SK-N-SH (cell line): ENCODE measurements around the gene APBA2. TPM values are rescaled to one million over a fixed set of nuclear protein-coding genes. Genes with fewer than 3 reads are reported as not detected.

Source experiments
- CTCF ChIA-PET: fragments of 300-600, 350-600 bp; formaldehyde crosslinking; extraction: SDS; loops from one replicate; lab custom pipeline; 2021; lab: Yijun Ruan, JAX
- POLR2A ChIA-PET: fragments of 350-600 bp; sonication (Branson Sonifier 250); formaldehyde crosslinking; extraction: SDS; loops from one replicate; lab custom pipeline; 2020; ENCODE audit warnings: antibody characterized with exemption, inconsistent platforms; lab: Yijun Ruan, JAX
- DNase-seq: peaks from one replicate; pipeline ENCODE4 v3.0.0; 2012
- H2AFZ ChIP-seq: fragments of 200-600 bp; sonication (generic); 2 replicates; pipeline ENCODE4 v1.8.1; 2016; ENCODE audit warnings: antibody characterized with exemption, mild to moderate bottlenecking, low read depth
- H3F3A ChIP-seq: fragments of 200-600 bp; sonication (generic); replicated peaks from 2 replicates; pipeline ENCODE3; 2016; ENCODE audit warnings: antibody characterized with exemption, mild to moderate bottlenecking; ENCODE audit not compliant: insufficient read depth
- H3K27ac ChIP-seq, 2 experiments: fragments of 200-500 bp in 1 of 2; fragments of 200-600 bp in 1 of 2; sonication (Bioruptor generic) in 1 of 2; sonication (generic), shearing (Covaris generic) in 1 of 2; 2 replicates each; pipeline versions ENCODE4 v1.5.1 to v1.6.1; 2014 to 2016; ENCODE audit warnings: low read depth in 2 of 2, inconsistent platforms in 1 of 2, low read length in 1 of 2, mild to moderate bottlenecking in 1 of 2, mixed read lengths in 1 of 2
- H3K27me3 ChIP-seq: fragments of 200-600 bp; sonication (generic), shearing (Covaris generic); 2 replicates; pipeline ENCODE4 v1.6.1; 2016; ENCODE audit warnings: mixed run types; ENCODE audit not compliant: insufficient read depth
- H3K36me3 ChIP-seq, 2 experiments: fragments of 200-500 bp in 1 of 2; fragments of 200-600 bp in 1 of 2; sonication (Bioruptor generic) in 1 of 2; sonication (generic) in 1 of 2; replicated peaks in 1 of 2; 2 replicates each; pipeline versions ENCODE3 to v1.5.1; 2014 to 2016; ENCODE audit warnings: low read length in 1 of 2, mild to moderate bottlenecking in 1 of 2; ENCODE audit not compliant: insufficient read depth in 2 of 2, control insufficient read depth in 1 of 2
- H3K4me1 ChIP-seq, 2 experiments: fragments of 200-500 bp in 1 of 2; fragments of 200-600 bp in 1 of 2; sonication (Bioruptor generic) in 1 of 2; sonication (generic), shearing (Covaris generic) in 1 of 2; 2 replicates each; pipeline versions ENCODE4 v1.5.1 to v1.6.1; 2014 to 2016; ENCODE audit warnings: low read depth in 1 of 2, low read length in 1 of 2, mixed run types in 1 of 2; ENCODE audit not compliant: insufficient read depth in 2 of 2, control insufficient read depth in 1 of 2
- H3K4me2 ChIP-seq: fragments of 200-600 bp; sonication (generic), shearing (Covaris generic); 2 replicates; pipeline ENCODE4 v1.6.1; 2017; ENCODE audit warnings: mixed run types
- H3K4me3 ChIP-seq, 2 experiments: fragments of 200-500 bp in 1 of 2; fragments of 200-600 bp in 1 of 2; sonication (Bioruptor generic) in 1 of 2; sonication (generic), shearing (Covaris generic) in 1 of 2; 2 replicates each; pipeline versions ENCODE4 v1.5.1 to v1.8.1; 2014 to 2016; ENCODE audit warnings: low read depth in 2 of 2, inconsistent platforms in 1 of 2, low read length in 1 of 2, mild to moderate bottlenecking in 1 of 2, mixed read lengths in 1 of 2, moderate library complexity in 1 of 2
- H3K79me2 ChIP-seq: fragments of 200-600 bp; sonication (generic); 2 replicates; pipeline ENCODE4 v1.8.1; 2017; ENCODE audit warnings: mild to moderate bottlenecking; ENCODE audit not compliant: insufficient read depth
- H3K9ac ChIP-seq: fragments of 200-600 bp; sonication (generic); 2 replicates; pipeline ENCODE4 v1.6.1; 2017; ENCODE audit warnings: mixed run types
- H3K9me2 ChIP-seq: fragments of 200-600 bp; sonication (generic); 2 replicates; pipeline ENCODE4 v1.6.1; 2017; ENCODE audit warnings: mixed run types
- H3K9me3 ChIP-seq: fragments of 200-600 bp; sonication (generic); 2 replicates; pipeline ENCODE4 v1.6.1; 2017; ENCODE audit warnings: mixed run types, mild to moderate bottlenecking, moderate library complexity
- H4K20me1 ChIP-seq: fragments of 200-600 bp; sonication (generic); 2 replicates; pipeline ENCODE4 v1.6.1; 2017; ENCODE audit warnings: mild to moderate bottlenecking, mixed run types; ENCODE audit not compliant: insufficient read depth
- ELF1 ChIP-seq: IDR thresholded peaks from 2 replicates; pipeline ENCODE4 v1.4.0; 2012
- EP300 ChIP-seq, 2 experiments: IDR thresholded peaks; 2 replicates each; pipeline versions ENCODE4 v1.4.0 to v1.6.1; 2012; ENCODE audit warnings: borderline replicate concordance in 1 of 2, low read depth in 1 of 2, low read length in 1 of 2
- EZH2phosphoT487 ChIP-seq: fragments of 200-600 bp; sonication (generic); IDR thresholded peaks from 2 replicates; pipeline ENCODE4 v1.6.1; 2017; ENCODE audit warnings: low read depth, mixed run types, mild to moderate bottlenecking, antibody characterized with exemption, moderate library complexity, borderline replicate concordance
- FOSL2 ChIP-seq: IDR thresholded peaks from 2 replicates; pipeline ENCODE4 v1.4.0; 2012; ENCODE audit warnings: low read depth, mild to moderate bottlenecking, moderate library complexity, borderline replicate concordance
- MXI1 ChIP-seq: IDR thresholded peaks from 2 replicates; pipeline ENCODE4 v1.6.1; 2012; ENCODE audit warnings: mild to moderate bottlenecking, low read depth, low read length, improper control_type of control experiment
- NFIC ChIP-seq: IDR thresholded peaks from 2 replicates; pipeline ENCODE4 v1.4.0; 2012; ENCODE audit warnings: borderline replicate concordance
- PBX3 ChIP-seq: IDR thresholded peaks from 2 replicates; pipeline ENCODE4; 2012
- SMC3 ChIP-seq: IDR thresholded peaks from 2 replicates; pipeline ENCODE4 v1.6.1; 2012; ENCODE audit warnings: low read depth, low read length, improper control_type of control experiment
- TAF1 ChIP-seq: IDR thresholded peaks from 2 replicates; pipeline ENCODE4 v1.6.1; 2012; ENCODE audit warnings: low read depth, mild to moderate bottlenecking, low read length, moderate library complexity, borderline replicate concordance
- WGBS: methylation state at CpG from one replicate; pipeline ENCODE4 v1.1.6; 2017; ENCODE audit warnings: low lambda C conversion rate; 5-methylcytosine and 5-hydroxymethylcytosine counted together
- polyA plus RNA-seq, 3 experiments: library from polyadenylated mRNA; depleted of rRNA; stranded (reverse); fragments of >200 nt; gene quantifications; 2 replicates each; pipeline ENCODE4 v1.2.3, GENCODE V29; 2012

Gene APBA2
- polyA plus RNA-seq, 1 of the 3 experiments (the other 2 are of a cell fraction) = 12.7 TPM

GRCh38 chr15:28978661-28979060 is 92.9 kb downstream of the APBA2 start:
- WGBS = 84% methylated on average over 3 of the region's 3 CpGs
- H3K9me3 ChIP-seq = no peaks in the 10 kb centered on the region
- POLR2A ChIA-PET = no interaction called here
- no peak overlapping the region for H3K9ac ChIP-seq
- H4K20me1 ChIP-seq = peaks cover 8% of the 10 kb centered on the region; the same call in 1 of the 2 replicates
- no peak overlapping the region for H3K4me2 ChIP-seq
- no peaks in the 10 kb centered on the region for H3K79me2 ChIP-seq
- no peaks in the 10 kb centered on the region for H3K9me2 ChIP-seq
- H3F3A ChIP-seq = no peaks in the 10 kb centered on the region
- TF ChIP-seq TAF1 = no peak
- TF ChIP-seq, all 33 proteins: peak for 0
- no peaks in the 10 kb centered on the region for H3K27me3 ChIP-seq
- CTCF ChIA-PET = interaction anchor here (1.1 to 1.8 kb wide), 4 partner anchors 12 to 105 kb away, joined by 3 to 8 read pairs (median 4); no protein-coding TSS in a partner anchor
- H3K4me1 ChIP-seq = peaks cover 5 to 20% of the 10 kb centered on the region in 2 experiments; a peak in 2 of 4 replicates
- H3K4me3 ChIP-seq = no peak overlapping the region
- no peak overlapping the region for H3K27ac ChIP-seq
- no peaks in the 10 kb centered on the region for H3K36me3 ChIP-seq
- H2AFZ ChIP-seq = no peak overlapping the region
- no peak for DNase-seq

DNA sequence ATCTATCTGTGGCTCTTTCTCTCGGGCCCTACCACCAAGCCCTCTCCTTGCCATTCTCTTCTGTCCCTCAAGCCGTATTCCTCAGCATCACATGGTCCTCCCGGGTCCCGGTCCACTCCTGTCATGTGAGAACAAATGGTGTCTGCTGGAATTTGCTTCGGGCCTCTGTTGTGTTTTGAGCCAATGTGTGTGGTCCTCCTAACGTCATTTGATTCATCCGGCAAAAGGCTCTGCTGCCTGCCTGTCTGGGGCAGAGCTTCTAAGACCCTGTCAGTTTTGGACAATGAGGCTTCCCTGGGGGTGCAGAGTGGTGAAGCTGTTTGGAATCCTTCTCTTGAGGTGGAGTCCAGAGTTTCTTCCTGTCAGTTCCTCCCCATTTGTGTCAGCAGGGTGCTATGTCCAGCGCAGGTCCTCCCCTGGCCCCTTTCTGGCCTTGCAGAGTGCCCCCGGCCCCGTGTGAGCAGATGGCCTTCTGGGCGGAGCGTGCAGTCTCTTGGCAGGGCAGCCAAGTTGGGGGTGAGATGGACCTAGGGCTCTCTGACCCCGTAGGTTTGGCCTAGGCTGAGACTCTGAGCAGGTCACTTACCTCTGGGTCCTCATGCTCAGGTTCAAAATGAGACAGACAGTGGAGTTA is 93.6 kb downstream of the APBA2 start:
- H3K9ac ChIP-seq = no peak overlapping the region
- no peak overlapping the region for H3K4me2 ChIP-seq
- H3K4me1 ChIP-seq = peaks cover 5 to 21% of the 10 kb centered on the region in 2 experiments; a peak in 2 of 4 replicates
- CTCF ChIA-PET = interaction anchor here (1.1 to 1.8 kb wide), 3 partner anchors 10 to 106 kb away, joined by 3 to 8 read pairs (median 3); no protein-coding TSS in a partner anchor
- H3K9me3 ChIP-seq = no peaks in the 10 kb centered on the region
- H3K79me2 ChIP-seq = no peaks in the 10 kb centered on the region
- WGBS = 90% methylated on average over 13 of the region's 13 CpGs
- no peaks in the 10 kb centered on the region for H3K27me3 ChIP-seq
- H3K9me2 ChIP-seq = no peaks in the 10 kb centered on the region
- no peaks in the 10 kb centered on the region for H3F3A ChIP-seq
- no peaks in the 10 kb centered on the region for H3K36me3 ChIP-seq
- no peak overlapping the region for H2AFZ ChIP-seq
- no peak for DNase-seq
- H4K20me1 ChIP-seq = peaks cover 8% of the 10 kb centered on the region; the same call in 1 of the 2 replicates
- POLR2A ChIA-PET = no interaction called here
- no peak overlapping the region for H3K27ac ChIP-seq
- no peak for TF ChIP-seq ELF1
- TF ChIP-seq SMC3 = no peak
- no peak for TF ChIP-seq TAF1
- no peak for TF ChIP-seq NFIC
- no peak for TF ChIP-seq MXI1
- no peak for TF ChIP-seq EP300 (IDR thresholded peaks at IDR 0.05; ENCODE audit: borderline replicate concordance in 1 of 2, low read depth in 1 of 2, low read length in 1 of 2)
- no peak for TF ChIP-seq FOSL2
- TF ChIP-seq EZH2phosphoT487 = no peak
- no peak for TF ChIP-seq PBX3
- H3K4me3 ChIP-seq = no peak overlapping the region
